Stimulated activated CD4-positive, alpha-beta T cell treated with anti-CD3 and anti-CD28 coated beads, Interleukin-2, amount 100 ng/mL, for 48 hours (primary cell): Measurements from ENCODE around the gene PSG7.
"Not testable (repeated sequence)": the region's sequence is repeated elsewhere in the genome, so short reads cannot be mapped to it uniquely, and the experiment has no call there.

Source experiments
- DNase-seq, 2 donors: peaks; one replicate each; pipeline ENCODE4 v3.0.0-alpha.2; 2020

PSG7 gene

DNA sequence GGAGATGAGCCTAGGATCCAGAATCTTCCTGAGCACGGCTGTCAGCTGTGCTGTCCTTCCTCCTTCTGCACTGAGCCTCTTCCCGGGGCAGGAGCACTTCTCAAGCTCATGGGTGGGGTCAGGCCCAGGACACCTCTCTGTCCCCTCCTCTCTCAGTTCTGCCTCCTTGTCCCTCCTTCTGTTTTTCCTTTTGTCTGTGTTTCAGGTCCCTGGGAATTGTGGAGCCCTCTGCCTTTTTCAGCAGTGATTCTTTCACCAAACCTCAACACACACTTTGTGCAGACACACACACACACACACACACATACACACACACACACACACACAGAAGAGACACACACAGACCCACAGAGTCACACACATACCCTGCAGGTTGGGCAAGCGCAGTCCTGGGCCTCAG is at the start of gene PSG7:
Gene PSG7, minus strand, starts transcription at position 101 of the 400 bp plus-strand sequence. CDS start 131 bp downstream, outside the sequence.
- not testable (repeated sequence) for DNase-seq

DNA sequence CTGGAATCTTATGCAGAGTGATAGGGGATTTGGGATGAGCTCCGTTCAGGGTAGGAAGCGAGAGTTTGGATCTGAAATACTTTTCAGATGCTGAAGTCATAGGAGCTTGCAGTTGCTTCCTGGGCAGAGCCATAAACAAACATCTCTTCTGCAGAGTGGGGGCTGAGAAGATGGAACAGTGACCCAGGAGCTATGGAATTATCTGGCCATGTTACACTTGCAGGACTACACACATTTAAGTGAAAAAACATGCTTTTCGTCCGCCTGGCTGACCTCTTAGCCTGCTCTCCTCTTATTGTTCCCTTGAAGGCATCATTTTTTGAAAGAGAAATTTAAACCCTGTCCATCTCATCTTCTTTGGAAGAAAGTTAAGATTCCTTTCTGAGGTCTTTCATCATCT is 48.6 kb upstream of the PSG7 start:
- DNase-seq: no peak

DNA sequence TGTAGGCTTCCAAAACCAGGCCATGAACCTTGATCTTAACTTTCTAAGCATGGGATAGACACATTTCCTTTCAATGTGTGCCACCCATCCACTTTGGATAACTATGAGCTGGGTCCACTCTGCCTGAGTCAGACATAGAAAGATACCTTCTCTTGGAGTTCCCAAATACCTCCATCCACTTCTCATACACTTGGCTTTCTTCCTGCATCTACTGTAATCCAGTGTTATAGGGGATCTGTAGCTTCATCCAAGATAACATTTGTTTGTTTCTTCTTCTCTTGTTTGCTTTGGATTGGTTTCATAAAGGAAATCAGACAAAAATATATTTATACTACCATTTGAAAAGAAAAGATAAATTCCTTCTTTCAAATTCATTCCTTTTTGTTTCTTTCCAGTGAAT is 45.1 kb upstream of the PSG7 start:
- not testable (repeated sequence) for DNase-seq

DNA sequence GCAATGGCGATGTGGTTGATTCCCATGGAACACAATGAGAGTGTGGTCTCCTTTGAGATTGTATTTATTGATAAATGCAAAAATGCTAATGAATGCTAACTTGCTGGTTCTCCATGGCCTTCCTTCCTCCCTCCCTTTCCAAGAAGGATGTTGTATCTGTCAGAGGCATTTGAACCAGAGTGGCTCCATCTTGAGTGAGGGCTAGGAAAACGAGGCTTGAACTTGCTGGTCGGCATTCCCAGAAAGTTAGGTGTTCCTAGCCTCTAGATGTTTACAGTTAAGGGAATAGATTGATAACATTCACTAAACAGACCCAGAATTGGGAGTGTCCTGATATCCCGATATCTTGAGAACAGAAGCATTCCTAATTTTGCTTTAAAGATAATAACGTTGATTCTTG is 34.4 kb upstream of the PSG7 start:
- DNase-seq: not testable (repeated sequence)

DNA sequence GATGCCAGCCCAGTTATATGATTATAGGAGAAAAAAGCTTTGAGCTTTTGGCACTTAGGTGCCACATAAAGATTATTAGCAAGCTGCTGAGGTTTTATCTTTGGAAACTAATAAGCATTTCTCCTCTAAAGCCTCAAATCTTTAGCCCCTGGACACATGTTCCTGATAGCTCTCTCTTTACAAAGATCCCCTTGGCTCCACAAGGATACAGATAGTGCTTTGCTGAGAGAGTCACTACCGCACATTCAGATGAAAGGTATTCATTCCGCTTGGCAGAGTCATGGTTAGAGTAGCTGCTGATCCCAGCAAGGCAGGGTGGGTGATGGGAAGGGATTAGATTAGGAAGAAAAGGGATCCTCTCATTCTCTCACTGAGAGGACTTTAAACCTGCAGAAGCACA is 28.2 kb upstream of the PSG7 start:
- DNase-seq: no peak

DNA sequence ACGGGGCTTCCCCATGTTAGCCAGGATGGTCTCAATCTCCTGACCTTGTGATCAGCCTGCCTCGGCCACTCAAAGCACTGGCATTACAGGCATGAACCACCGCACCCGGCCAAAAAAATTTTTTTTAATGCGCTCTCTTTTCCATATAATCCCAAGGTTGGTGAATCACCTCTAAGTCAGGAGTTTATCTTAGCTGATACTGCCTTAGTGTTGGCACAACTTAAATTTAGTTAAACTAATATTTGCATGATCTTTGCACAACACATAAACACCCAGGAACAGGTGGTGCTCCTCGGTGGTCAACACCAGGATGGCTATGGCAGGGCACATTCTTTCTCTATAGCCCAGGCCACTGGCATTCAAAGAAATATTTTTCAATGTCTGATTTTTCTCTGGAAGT is 24.1 kb upstream of the PSG7 start:
- no peak for DNase-seq

DNA sequence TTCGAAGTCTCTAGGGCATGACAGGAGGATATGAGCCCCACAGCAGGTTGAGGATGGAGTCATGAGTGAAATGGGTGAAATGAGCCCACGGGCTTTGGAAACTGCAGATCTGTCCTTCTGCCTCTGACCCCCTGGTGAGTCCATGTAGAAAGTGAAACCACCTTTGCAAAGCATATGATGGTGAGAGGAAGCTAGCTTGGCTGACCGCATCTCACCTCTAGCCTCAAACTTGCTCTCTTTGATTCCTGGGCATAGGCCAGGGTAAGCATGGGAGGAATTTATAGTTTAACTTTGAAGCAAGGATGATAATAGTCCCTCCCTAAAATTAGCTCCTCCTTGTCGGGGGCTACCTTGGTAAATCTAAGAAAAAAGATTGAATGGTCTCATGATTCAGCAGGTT is 15.1 kb upstream of the PSG7 start:
- DNase-seq: not testable (repeated sequence)

DNA sequence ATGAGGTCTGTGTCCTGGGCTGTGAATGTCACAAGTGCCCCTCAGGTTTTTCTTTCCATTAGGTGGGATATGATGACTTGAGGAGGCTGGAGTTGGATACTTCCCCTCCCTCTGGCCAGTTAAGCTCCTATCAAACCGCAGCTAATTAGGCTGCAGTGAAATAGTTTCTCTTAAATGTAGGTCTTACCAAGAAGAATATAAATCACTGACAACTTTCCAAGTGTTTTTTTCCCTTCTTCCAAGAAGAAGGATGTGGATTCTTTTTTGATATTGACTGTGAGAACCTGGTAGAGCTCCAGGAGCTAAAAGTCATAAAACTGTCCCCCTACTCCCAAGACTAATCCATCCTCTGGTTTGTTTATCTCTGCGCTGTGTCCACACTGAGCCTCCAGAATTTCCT is 14.5 kb upstream of the PSG7 start:
- not testable (repeated sequence) for DNase-seq

DNA sequence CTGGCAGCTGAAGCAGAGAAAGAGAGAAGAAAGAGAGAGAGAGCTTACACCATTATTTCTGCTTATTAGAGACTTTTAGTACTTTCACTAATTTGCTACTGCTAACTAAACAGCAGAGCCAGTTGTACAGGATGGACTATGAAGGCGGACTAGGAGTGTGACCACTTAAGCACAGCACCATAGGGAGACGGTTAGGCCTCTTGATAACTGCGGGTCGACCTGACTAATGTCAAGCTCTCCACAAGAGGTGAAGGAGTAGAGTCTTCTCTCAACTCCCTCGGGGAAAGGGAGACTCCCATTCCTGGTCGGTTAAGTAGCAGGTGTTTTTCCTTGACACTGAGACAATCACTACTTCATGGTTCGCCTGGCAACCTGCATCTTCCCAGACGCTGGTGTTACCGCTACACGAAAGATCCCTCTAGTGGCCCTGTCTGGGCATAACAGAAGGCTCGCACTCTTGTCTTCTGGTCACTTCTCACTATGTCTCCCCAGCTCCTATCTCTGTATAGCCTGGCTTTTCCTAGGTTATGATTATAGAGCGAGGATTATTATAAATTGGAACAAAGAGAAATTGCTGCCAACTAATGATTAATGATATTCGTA is 5.3 kb upstream of the PSG7 start:
- DNase-seq: no peak

DNA sequence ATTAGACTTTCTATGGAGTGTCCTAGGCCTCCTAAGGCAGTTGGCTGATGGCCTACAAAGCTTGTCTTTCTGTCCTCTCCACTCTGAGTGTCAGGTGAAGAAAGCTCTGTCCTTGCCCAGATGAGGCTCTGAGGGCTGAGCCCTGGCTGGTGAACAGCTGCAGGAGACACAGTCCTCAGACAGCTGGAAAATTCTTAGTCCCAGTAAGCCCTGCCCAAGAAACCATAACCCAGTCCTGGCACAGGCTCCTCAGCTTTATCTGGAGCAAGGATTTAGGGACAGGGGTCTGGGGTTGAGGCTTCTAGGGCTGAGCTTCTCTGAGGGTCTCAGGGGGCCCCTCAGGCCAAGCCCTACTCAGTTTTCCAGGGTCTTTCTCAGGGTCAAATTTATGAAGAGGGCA is 2.3 kb downstream of the PSG7 start:
- DNase-seq: not testable (repeated sequence)

DNA sequence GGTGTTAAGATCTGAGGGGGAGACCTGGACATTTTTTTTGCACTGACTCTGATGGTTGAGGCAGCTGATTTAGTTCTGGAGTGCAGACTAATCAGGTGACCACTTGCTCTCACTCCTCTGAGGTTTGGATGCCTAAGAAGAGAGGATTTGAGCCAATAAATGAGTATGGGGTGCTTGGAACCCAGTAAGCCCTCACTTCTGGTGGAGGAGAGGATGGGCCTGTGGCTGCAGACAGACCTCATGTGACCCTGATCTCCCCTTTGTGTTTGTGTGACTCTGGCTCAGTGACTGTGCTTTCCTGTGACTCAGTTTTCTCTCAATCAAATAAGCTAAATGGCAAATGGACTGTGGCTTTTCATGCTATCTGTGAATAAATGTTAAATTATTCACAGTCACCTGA is 2.8 kb downstream of the PSG7 start:
- DNase-seq: not testable (repeated sequence)

DNA sequence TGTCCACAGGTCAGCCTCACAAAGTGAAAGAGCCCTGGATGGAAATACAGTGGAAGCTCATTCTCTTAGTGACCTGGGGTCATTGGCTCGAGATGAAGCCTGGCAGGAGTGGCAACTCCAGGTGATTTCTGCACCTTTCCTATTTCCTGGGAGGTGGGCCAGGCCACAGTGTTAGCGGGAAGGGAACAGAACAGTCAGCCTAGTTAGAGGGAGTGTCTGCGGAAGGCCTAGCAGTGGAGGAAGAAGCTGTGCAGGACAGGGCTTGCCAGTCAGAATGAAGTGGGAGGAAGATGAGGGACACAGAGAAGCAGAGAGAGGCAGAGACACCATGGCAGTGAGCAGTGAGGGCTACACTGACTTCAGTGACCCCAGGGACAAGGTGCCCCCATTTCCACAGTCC is 3.6 kb downstream of the PSG7 start:
- not testable (repeated sequence) for DNase-seq

DNA sequence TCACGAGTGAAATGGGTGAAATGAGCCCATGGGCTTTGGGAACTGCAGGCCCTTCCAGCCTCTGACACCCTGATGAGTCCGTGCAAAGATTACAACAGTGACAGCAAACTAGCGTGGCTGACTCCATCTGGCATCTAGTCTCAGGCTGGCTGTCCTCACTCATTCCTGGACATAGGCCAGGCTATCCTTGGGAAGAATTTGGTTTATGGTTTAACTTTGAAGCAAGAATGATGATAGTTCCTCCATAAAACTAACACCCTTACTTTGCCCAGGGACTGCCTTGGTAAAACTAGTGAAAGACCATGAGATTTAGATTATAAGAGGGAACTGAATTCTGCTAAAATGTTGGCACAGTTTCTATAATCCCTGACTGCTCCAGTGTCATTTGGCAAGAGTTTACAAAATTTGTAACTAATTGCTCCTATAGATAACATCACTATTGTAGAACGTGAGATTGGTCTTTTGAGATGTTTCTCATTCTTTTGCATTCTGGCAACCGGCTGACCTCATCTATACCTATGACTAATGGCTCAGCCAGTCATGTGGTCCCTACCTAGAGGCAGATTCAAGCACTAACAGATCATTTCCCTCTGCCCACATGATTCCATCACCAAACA is 4.4 kb downstream of the PSG7 start:
- DNase-seq: not testable (repeated sequence)

DNA sequence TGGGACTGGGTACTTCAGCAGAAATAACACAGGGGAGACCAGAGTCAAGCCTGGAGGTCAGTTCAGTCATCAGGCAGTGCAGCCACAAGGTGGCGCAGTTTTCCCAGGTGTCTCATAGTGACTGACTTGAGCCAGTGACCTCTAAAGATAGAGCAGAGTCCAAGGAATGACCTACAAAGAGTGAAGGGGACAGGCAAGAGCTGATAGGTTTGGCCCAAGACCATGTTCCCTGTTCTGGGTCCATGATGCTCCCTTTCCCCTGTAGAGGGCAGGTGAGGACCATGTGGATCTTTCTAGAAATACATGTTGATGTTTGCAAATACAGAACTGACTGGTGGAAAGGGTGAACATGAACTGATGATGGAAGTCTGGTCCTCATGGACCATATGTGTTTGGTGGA is 6.8 kb downstream of the PSG7 start:
- DNase-seq: peak; percentile 27 to 40

DNA sequence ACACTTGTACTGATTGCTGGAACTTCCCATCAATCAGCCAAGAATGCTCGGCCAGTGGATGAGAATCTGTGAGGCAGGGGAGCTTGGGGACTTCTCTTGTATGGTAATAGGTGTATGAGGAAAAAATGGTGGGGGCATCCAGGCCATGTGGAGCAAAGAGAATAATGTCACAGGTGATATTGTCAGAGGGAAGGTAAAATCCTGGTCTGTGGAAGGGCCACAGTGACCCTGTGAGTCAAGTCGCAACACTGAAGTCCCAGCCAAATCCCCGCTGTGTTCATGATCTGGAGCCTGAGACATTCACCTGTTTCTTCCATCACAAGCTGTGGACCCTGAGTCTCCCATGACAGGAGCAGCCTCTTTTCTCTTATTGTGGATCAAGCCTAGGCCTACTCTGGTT is 8.1 kb downstream of the PSG7 start:
- no peak for DNase-seq

DNA sequence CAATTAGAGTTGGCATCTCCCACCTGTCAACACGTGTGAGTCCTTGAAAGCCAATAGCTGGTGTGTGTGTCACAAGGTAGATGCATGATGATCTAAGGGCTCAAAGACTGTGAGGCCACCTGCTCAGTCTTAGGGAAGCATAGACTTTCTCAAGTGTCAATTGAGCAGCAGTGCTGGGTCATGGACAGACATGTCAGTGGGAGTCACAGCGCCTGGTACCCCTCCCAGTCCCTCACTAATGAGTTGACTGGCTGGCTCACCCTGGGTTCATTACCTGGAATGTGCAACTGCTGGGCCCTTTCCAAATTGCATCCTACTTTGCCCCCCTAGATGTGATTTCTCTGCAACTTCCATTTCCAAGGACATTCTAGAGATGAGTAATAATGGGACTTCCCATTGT is 10.2 kb downstream of the PSG7 start:
- no peak for DNase-seq

DNA sequence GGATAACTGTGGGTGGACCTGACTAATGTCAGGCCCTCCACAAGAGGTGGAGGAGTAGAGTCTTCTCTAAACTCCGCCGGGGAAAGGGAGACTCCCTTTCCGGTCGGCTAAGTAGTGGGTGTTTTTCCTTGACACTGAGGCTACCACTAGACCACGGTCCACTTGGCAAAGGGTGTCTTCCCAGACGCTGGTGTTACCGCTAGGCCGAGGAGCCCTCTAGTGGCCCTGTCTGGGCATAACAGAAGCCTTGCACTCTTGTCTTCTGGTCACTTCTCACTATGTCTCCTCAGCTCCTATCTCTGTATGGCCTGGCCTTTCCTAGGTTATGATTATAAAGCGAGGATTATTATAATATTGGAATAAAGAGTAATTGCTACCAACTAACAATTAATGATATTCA is 13.9 kb downstream of the PSG7 start:
- peak; percentile 10 to 14 for DNase-seq

DNA sequence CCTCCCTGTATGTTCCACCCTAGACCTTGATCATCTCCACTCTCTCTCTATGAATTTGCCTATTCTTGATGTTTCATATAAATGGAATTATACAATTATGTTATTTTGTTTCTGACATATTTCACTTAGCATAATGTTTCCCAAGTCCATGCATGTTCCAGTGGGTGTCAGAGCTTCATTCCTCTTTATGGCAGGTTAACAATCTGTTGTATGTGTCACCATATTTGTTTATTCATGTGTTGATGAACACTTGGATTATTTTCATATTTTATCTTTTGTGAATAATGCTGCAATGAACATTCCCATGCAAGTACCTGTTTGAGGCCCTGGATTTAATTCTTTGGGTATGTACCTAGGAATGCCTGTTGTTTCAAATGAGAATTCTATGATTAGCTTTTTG is 16.0 kb downstream of the PSG7 start:
- not testable (repeated sequence) for DNase-seq

DNA sequence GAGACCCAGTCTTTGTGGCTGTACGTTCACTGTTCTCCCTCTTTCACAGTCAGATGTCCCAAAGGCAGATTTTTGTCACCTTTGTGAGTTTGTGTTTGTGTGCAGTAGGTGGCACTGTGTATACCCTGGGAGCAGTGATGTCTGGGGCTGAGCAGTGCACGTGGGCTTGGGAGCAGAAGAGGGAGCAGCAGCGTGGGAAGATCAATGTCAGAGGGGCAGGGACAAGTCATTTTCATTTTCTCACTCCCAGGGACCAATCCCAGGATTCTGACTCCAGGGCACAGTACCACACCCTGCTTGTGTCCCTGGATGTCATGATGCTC is 17.3 kb downstream of the PSG7 start:
- no peak for DNase-seq

DNA sequence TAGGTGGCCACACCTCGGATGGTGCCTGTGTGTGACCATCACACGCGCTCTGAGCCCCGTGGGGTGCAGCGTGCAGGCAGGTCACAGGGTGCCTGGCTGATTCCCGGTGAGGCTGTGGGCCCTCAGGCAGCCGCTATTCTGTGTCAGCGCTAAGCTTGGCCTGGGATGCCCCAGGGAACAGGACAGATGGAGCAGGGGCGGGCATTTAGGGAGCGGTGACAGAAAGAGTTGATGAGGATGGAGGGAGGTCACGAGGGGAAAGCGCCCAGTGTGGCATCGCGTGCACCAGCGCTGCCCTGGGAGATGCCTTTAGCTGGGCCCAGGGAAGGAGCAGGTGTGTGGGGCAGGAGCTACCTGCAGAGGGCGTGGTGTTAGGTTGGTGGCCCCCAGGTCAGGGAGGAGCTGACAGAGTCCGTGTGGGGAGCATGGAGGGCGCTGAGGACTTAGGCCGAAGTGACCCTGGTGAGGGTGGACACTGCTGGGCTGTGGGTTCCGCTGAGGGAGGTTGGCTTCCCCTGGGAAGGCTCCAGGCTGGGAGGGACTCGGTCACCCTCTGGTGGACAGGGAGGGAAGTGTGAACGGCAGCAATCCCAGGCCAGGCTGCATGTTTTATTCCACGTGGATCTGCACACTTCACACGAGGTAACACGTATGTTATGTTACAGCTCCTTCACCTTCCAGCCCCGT is 17.8 kb downstream of the PSG7 start:
- DNase-seq: not testable (repeated sequence)

DNA sequence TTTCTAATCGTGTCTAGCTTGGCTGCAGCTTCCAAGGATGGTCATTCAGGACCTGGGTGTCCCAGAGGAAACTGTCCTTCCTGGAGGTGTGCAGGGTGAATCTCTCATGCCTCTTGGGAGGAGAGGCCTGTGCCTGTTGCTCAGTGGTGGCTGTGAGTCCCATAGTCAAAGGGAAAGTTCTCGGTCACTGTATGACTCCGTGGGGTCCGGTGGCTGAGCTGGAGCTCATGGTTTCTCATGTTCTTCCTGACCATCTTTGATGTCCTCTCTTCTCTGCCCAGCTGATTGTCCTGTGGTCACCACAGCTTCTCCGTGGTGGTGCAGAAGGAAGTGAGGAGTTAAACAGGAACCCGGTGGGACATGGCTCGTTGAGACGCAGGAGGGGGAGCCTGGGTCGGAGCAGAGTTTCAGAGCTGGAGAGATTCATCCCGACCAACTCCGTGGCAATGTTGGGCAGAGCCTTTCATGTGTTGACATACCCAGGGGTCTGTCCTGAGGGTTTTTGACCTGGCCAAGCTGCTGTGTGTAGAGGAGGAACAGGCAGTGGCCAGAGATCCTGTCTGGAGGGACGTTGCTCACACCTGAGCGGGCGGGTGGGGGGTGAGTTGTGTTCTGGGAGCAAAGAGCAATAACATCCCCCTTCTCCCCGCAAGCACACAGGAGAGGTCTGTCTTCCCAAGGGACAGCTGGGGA is 18.5 kb downstream of the PSG7 start:
- DNase-seq: not testable (repeated sequence)

DNA sequence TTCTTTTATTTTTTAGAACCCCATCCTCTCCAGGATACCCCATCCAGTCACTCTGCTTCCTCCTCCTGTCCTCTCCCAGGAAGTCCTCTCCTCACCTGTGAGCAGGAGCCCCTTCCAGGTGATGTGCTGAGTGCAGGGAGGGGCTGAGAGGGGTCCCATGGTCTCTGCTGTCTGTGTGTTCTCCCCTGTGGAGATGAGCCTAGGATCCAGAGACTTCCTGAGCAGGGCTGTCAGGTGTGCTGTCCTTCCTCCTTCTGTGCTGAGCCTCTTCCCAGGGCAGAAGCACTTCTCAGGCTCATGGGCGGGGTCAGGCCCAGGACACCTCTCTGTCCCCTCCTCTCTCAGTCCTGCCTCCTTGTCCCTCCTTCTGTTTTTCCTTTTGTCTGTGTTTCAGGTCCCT is 19.4 kb downstream of the PSG7 start, which contains the start of gene PSG6:
Gene PSG6, minus strand, starts transcription at position 261 of the 400 bp plus-strand sequence. Its CDS starts 102 bp downstream, at position 159.
- not testable (repeated sequence) for DNase-seq

DNA sequence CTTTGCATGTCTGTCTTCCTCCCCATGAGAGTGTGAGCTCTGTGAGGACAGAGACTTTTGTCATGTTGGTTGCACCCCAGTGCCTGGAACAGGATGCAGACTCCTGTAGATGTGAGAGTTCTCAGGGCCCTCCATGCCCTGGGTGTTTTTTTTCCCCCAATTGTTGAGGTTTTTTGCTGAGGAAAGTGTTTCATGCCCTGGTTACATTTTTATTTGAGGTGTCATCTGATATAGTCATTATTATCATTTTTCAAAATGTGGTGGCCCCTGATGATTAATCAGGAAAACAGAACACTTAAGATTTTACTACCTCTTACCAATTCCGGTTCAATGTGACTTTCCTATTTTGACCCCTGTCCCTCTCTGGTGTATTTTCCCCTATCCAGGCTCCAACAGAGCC is 20.1 kb downstream of the PSG7 start:
- not testable (repeated sequence) for DNase-seq

DNA sequence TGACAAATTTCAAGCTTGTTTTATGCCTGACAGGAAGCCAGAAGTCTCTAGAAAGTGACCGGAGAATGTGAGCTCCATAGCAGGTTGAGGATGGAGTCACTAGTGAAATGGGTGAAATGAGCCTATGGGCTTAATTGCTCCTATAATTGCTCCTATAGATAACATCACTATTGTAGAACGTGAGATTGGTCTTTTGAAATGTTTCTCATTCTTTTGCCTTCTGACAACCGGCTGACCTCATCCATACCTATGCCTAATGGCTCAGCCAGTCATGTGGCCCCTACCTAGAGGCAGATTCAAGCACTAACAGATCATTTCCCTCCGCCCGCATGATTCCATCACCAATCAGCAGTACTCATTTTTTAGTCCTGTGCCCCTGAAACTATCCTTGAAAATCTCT is 23.5 kb downstream of the PSG7 start:
- not testable (repeated sequence) for DNase-seq
